HepG2 (cell line): Measurements from ENCODE around the gene NFATC3. TPM values are rescaled to one million over a fixed set of nuclear protein-coding genes. Genes with fewer than 3 reads are reported as not detected.

Source experiments
- EHMT2 ChIP-seq: fragments of 200-600 bp; sonication (generic); IDR thresholded peaks from 2 replicates; pipeline ENCODE4 v1.7.0; 2017; ENCODE audit warnings: antibody characterized with exemption, low read depth, low read length, borderline replicate concordance
- ELF3 ChIP-seq: IDR thresholded peaks from 2 replicates; pipeline ENCODE4 v1.6.1; 2016; ENCODE audit warnings: missing genetic modification reagents, missing compliant biosample characterization
- HNRNPL ChIP-seq: fragments of 200-400 bp; formaldehyde crosslinking; IDR thresholded peaks from 2 replicates; pipeline ENCODE4 v1.6.1; 2017; ENCODE audit warnings: mild to moderate bottlenecking, low read depth, low read length
- HOXD1 ChIP-seq: sonication (generic); formaldehyde crosslinking; IDR thresholded peaks from 2 replicates; pipeline ENCODE4 v1.5.0; 2020; ENCODE audit warnings: missing genetic modification reagents
- ISL2 ChIP-seq: sonication (generic); formaldehyde crosslinking; IDR thresholded peaks from 2 replicates; pipeline ENCODE4 v1.5.0; 2020; ENCODE audit warnings: missing genetic modification reagents
- MAF1 ChIP-seq: sonication (generic); formaldehyde crosslinking; IDR thresholded peaks from 2 replicates; pipeline ENCODE4 v1.5.0; 2020; ENCODE audit warnings: missing genetic modification reagents, borderline replicate concordance
- MED1 ChIP-seq: sonication (generic); formaldehyde crosslinking; IDR thresholded peaks from 2 replicates; pipeline ENCODE4 v1.4.0; 2020; ENCODE audit warnings: missing genetic modification reagents
- MEF2D ChIP-seq: sonication (generic); formaldehyde crosslinking; IDR thresholded peaks from 2 replicates; pipeline ENCODE4 v1.5.1; 2020; ENCODE audit warnings: mild to moderate bottlenecking, missing genetic modification reagents
- STAG1 ChIP-seq: sonication (generic); formaldehyde crosslinking; IDR thresholded peaks from 2 replicates; pipeline ENCODE4 v1.4.0; 2020; ENCODE audit warnings: missing genetic modification reagents
- WIZ ChIP-seq: sonication (generic); formaldehyde crosslinking; IDR thresholded peaks from 2 replicates; pipeline ENCODE4 v1.5.1; 2020; ENCODE audit warnings: mild to moderate bottlenecking, missing genetic modification reagents
- ZNF235 ChIP-seq: sonication (generic); formaldehyde crosslinking; IDR thresholded peaks from 2 replicates; pipeline ENCODE4 v1.8.1; 2023; ENCODE audit warnings: mild to moderate bottlenecking, missing genetic modification reagents, borderline replicate concordance
- ZNF326 ChIP-seq: sonication (generic); formaldehyde crosslinking; IDR thresholded peaks from 2 replicates; pipeline ENCODE4 v1.4.0; 2020; ENCODE audit warnings: missing genetic modification reagents, borderline replicate concordance
- ZNF75D ChIP-seq: sonication (generic); formaldehyde crosslinking; IDR thresholded peaks from 2 replicates; pipeline ENCODE4 v1.8.1; 2023; ENCODE audit warnings: missing genetic modification reagents, mild to moderate bottlenecking, borderline replicate concordance
- ZNF782 ChIP-seq: sonication (generic); formaldehyde crosslinking; IDR thresholded peaks from 2 replicates; pipeline ENCODE4 v1.4.0; 2020; ENCODE audit warnings: missing genetic modification reagents, mild to moderate bottlenecking, borderline replicate concordance
- ZNF839 ChIP-seq: sonication (generic); formaldehyde crosslinking; IDR thresholded peaks from 2 replicates; pipeline ENCODE4 v1.4.0; 2020; ENCODE audit warnings: missing genetic modification reagents, mild to moderate bottlenecking, borderline replicate concordance
- ZSCAN9 ChIP-seq: IDR thresholded peaks from 2 replicates; pipeline ENCODE4 v1.6.1; 2016; ENCODE audit warnings: borderline replicate concordance
- polyA plus RNA-seq, 8 experiments: library from polyadenylated mRNA; depleted of rRNA in 3 of 8; stranded (reverse) in 7 of 8; unstranded in 1 of 8; fragments of >200 nt; fragmentation: Illumina TruSeq in 4 of 8; extraction: Trizol in 4 of 8; gene quantifications; 2 replicates each; pipeline versions ENCODE4 v1.2.1 to v1.2.3, GENCODE V29; 2011 to 2016; ENCODE audit warnings: low read depth in 4 of 8, missing spikeins in 1 of 8, mixed read lengths in 1 of 8; ENCODE audit not compliant: insufficient read depth in 1 of 8
- total RNA-seq, 5 experiments: library from RNA; depleted of rRNA; stranded (reverse); fragments of >200 nt; fragmentation: Illumina TruSeq; extraction: Trizol; gene quantifications; 2 replicates each; pipeline ENCODE4 v1.2.3, GENCODE V29; 2016; ENCODE audit warnings: low read depth in 1 of 5
- TF ChIP-seq, protein P1 (sequence below): sonication (generic); formaldehyde crosslinking; IDR thresholded peaks from 2 replicates; pipeline ENCODE4 v1.4.0; 2020; ENCODE audit warnings: mild to moderate bottlenecking, low read depth, missing genetic modification reagents
- TF ChIP-seq, protein P2 (sequence below): sonication (generic); formaldehyde crosslinking; IDR thresholded peaks from one replicate; pipeline ENCODE4 v1.5.1; 2020; ENCODE audit warnings: mild to moderate bottlenecking, missing genetic modification reagents; ENCODE audit errors: not compliant biosample characterization
- TF ChIP-seq, protein P3 (sequence below): sonication (generic); formaldehyde crosslinking; IDR thresholded peaks from 2 replicates; pipeline ENCODE4 v1.5.0; 2020; ENCODE audit warnings: missing genetic modification reagents

Gene NFATC3
- total and polyA plus RNA-seq, 2 of the 13 experiments (the other 11 are each of a cell fraction or from before 2014, with no cell fraction given): 52.6 to 62.7 TPM

DNA sequence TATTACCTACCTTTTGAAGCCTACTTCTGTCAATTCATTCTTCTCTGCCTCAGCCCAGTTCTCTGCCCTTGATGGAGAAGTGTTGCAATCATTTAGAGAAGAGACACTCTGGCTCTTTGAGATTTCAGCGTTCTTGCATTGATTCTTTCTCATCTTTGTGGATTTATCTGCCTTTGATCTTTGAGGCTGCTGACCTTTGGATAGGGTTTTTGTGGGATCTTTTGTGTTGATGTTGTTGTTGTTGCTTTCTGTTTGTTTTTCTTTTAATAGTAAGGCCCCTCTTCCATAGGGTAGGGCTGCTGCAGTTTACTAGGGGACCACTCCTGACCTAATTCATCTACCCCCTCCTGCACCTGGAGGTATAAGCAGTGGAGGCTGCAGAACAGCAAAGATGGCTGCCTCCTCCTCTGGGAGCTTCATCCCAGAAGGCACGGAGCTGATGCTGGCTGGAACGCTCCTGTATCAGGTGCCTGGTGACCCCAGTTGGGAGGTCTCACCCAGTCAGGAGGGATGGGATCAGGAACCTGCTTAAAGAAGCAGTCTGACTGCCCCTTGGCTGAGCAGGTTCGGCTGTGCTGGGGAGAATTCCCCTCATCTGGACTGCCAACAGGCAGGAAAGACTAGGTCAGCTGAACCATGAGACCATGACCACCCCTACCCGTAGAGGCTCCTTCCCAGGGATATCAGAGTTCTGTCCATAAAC lies 28.0 kb downstream of the NFATC3 start (continued):
- TF ChIP-seq, protein P1, sequence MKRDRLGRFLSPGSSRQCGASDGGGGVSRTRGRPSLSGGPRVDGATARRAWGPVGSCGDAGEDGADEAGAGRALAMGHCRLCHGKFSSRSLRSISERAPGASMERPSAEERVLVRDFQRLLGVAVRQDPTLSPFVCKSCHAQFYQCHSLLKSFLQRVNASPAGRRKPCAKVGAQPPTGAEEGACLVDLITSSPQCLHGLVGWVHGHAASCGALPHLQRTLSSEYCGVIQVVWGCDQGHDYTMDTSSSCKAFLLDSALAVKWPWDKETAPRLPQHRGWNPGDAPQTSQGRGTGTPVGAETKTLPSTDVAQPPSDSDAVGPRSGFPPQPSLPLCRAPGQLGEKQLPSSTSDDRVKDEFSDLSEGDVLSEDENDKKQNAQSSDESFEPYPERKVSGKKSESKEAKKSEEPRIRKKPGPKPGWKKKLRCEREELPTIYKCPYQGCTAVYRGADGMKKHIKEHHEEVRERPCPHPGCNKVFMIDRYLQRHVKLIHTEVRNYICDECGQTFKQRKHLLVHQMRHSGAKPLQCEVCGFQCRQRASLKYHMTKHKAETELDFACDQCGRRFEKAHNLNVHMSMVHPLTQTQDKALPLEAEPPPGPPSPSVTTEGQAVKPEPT (CRISPR knock-in tag): no peak
- TF ChIP-seq, protein P2, sequence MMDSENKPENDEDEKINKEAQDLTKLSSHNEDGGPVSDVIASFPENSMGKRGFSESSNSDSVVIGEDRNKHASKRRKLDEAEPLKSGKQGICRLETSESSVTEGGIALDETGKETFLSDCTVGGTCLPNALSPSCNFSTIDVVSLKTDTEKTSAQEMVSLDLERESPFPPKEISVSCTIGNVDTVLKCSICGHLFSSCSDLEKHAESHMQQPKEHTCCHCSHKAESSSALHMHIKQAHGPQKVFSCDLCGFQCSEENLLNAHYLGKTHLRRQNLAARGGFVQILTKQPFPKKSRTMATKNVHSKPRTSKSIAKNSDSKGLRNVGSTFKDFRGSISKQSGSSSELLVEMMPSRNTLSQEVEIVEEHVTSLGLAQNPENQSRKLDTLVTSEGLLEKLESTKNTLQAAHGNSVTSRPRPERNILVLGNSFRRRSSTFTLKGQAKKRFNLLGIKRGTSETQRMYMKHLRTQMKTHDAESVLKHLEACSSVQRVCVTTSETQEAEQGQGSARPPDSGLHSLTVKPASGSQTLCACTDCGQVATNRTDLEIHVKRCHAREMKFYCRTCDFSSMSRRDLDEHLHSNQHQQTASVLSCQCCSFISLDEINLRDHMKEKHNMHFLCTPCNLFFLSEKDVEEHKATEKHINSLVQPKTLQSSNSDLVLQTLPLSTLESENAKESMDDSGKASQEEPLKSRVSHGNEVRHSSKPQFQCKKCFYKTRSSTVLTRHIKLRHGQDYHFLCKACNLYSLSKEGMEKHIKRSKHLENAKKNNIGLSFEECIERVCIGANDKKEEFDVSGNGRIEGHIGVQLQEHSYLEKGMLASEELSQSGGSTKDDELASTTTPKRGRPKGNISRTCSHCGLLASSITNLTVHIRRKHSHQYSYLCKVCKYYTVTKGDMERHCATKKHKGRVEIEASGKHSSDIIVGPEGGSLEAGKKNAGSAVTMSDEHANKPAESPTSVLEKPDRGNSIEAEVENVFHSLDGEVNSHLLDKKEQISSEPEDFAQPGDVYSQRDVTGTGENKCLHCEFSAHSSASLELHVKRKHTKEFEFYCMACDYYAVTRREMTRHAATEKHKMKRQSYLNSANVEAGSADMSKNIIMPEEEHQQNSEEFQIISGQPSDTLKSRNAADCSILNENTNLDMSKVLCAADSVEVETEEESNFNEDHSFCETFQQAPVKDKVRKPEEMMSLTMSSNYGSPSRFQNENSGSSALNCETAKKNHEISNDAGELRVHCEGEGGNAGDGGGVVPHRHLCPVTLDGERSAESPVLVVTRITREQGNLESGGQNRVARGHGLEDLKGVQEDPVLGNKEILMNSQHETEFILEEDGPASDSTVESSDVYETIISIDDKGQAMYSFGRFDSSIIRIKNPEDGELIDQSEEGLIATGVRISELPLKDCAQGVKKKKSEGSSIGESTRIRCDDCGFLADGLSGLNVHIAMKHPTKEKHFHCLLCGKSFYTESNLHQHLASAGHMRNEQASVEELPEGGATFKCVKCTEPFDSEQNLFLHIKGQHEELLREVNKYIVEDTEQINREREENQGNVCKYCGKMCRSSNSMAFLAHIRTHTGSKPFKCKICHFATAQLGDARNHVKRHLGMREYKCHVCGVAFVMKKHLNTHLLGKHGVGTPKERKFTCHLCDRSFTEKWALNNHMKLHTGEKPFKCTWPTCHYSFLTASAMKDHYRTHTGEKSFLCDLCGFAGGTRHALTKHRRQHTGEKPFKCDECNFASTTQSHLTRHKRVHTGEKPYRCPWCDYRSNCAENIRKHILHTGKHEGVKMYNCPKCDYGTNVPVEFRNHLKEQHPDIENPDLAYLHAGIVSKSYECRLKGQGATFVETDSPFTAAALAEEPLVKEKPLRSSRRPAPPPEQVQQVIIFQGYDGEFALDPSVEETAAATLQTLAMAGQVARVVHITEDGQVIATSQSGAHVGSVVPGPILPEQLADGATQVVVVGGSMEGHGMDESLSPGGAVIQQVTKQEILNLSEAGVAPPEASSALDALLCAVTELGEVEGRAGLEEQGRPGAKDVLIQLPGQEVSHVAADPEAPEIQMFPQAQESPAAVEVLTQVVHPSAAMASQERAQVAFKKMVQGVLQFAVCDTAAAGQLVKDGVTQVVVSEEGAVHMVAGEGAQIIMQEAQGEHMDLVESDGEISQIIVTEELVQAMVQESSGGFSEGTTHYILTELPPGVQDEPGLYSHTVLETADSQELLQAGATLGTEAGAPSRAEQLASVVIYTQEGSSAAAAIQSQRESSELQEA: peak; percentile 4
- TF ChIP-seq EHMT2 (0 out of 2 replicates have a peak, but pooled peaks have one; percentile 67), ZNF235 (CRISPR knock-in tag) (no peak), ISL2 (CRISPR knock-in tag) (peak; percentile 98), STAG1 (peak; percentile 25; the same call in 1 of the 2 replicates), HOXD1 (CRISPR knock-in tag) (no peak), ZSCAN9 (CRISPR knock-in tag) (peak; percentile 73; the same call in 1 of the 2 replicates), MAF1 (CRISPR knock-in tag) (no peak), MEF2D (CRISPR knock-in tag) (peak; percentile 96), ELF3 (CRISPR knock-in tag) (peak; percentile 72), WIZ (CRISPR knock-in tag) (no peak), ZNF326 (CRISPR knock-in tag) (no peak), MED1 (CRISPR knock-in tag) (peak; percentile 88), ZNF75D (CRISPR knock-in tag) (no peak), ZNF839 (CRISPR knock-in tag) (no peak), HNRNPL (no peak), ZNF782 (CRISPR knock-in tag) (no peak)
- TF ChIP-seq, protein P3, sequence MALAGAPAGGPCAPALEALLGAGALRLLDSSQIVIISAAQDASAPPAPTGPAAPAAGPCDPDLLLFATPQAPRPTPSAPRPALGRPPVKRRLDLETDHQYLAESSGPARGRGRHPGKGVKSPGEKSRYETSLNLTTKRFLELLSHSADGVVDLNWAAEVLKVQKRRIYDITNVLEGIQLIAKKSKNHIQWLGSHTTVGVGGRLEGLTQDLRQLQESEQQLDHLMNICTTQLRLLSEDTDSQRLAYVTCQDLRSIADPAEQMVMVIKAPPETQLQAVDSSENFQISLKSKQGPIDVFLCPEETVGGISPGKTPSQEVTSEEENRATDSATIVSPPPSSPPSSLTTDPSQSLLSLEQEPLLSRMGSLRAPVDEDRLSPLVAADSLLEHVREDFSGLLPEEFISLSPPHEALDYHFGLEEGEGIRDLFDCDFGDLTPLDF: no peak
